Endodermal cell (in vitro differentiated cells): ENCODE results near the gene NRP1. TPM values are rescaled to one million over a fixed set of nuclear protein-coding genes. Genes with fewer than 3 reads are reported as not detected.

ENCODE experiments used
- DNase-seq: peaks from one replicate; pipeline ENCODE4 v3.0.0-alpha.2; 2017
- H3K27ac ChIP-seq: 2 replicates; pipeline ENCODE4 v1.5.1; 2013; ENCODE audit warnings: mild to moderate bottlenecking, low read depth, low read length, moderate library complexity
- H3K27me3 ChIP-seq: 2 replicates; pipeline ENCODE4 v1.6.1; 2013; ENCODE audit warnings: mild to moderate bottlenecking, low read length, moderate library complexity; ENCODE audit not compliant: insufficient read depth, control insufficient read depth, poor library complexity, severe bottlenecking
- H3K36me3 ChIP-seq: 2 replicates; pipeline ENCODE4 v1.7.0; 2013; ENCODE audit warnings: mild to moderate bottlenecking, low read length, moderate library complexity; ENCODE audit not compliant: control insufficient read depth, insufficient read depth
- H3K4me1 ChIP-seq: one replicate; pipeline ENCODE4 v1.7.0; 2013; ENCODE audit warnings: low read length; ENCODE audit not compliant: control insufficient read depth, insufficient read depth
- H3K4me3 ChIP-seq: 2 replicates; pipeline ENCODE4 v1.5.1; 2013; ENCODE audit warnings: mild to moderate bottlenecking, low read length, moderate library complexity
- H3K9ac ChIP-seq: 2 replicates; pipeline ENCODE4 v1.6.1; 2013; ENCODE audit warnings: mild to moderate bottlenecking, low read length, moderate library complexity; ENCODE audit not compliant: poor library complexity, severe bottlenecking; ENCODE audit errors: extremely low read depth
- H3K9me3 ChIP-seq: 2 replicates; pipeline ENCODE4 v1.6.1; 2013; ENCODE audit warnings: mild to moderate bottlenecking, low read length, moderate library complexity; ENCODE audit not compliant: control insufficient read depth
- H3K27ac Mint-ChIP-seq: 2 replicates; pipeline ENCODE4 v1.8.0; 2020; ENCODE audit warnings: mixed read lengths
- H3K27me3 Mint-ChIP-seq: 2 replicates; pipeline ENCODE4 v1.8.0; 2021; ENCODE audit warnings: mild to moderate bottlenecking, mixed read lengths; ENCODE audit not compliant: insufficient read depth
- H3K36me3 Mint-ChIP-seq: 2 replicates; pipeline ENCODE4 v1.8.0; 2020; ENCODE audit warnings: low read depth, mixed read lengths
- H3K4me1 Mint-ChIP-seq: 2 replicates; pipeline ENCODE4 v1.8.0; 2020; ENCODE audit warnings: mixed read lengths
- H3K4me3 Mint-ChIP-seq: 2 replicates; pipeline ENCODE4 v1.8.0; 2020; ENCODE audit warnings: mild to moderate bottlenecking, moderate library complexity, mixed read lengths
- H3K9me3 Mint-ChIP-seq: 2 replicates; pipeline ENCODE4 v1.8.0; 2020; ENCODE audit warnings: mild to moderate bottlenecking, mixed read lengths
- WGBS, 2 experiments: methylation state at CpG; one replicate each; pipeline versions ENCODE4 v1.1.5 to v1.1.7; 2013; ENCODE audit warnings: missing lambda C conversion rate in 2 of 2, mixed read lengths in 1 of 2; ENCODE audit not compliant: insufficient coverage in 1 of 2, insufficient read length in 1 of 2; 5-methylcytosine and 5-hydroxymethylcytosine counted together
- total RNA-seq, 2 donors: library from RNA; stranded (reverse); fragmentation: NEBNext Ultra II Directional in 1 of 2; extraction: Animal tissue kit (Norgen Biotek cat#: 25700) in 1 of 2; gene quantifications; 2 replicates in 1 of 2; 3 replicates in 1 of 2; pipeline ENCODE4 v1.2.1, GENCODE V29; 2021
- TF ChIP-seq, protein P1 (sequence below): fragments of 200-600 bp; sonication (generic); conservative IDR thresholded peaks from 2 replicates; pipeline ENCODE4 v1.5.0; 2021; ENCODE audit warnings: antibody characterized with exemption, mild to moderate bottlenecking

Gene NRP1
- total RNA-seq, 2 donors from 2014 or later = 20.7 to 30.6 TPM

GRCh38 chr10:33244354-33244967 is 90.0 kb downstream of the NRP1 start:
- H3K4me3 Mint-ChIP-seq = no peak overlapping the region
- DNase-seq = no peak
- H3K36me3 Mint-ChIP-seq = peaks cover 12% of the 10 kb centered on the region
- TF ChIP-seq, protein P1, sequence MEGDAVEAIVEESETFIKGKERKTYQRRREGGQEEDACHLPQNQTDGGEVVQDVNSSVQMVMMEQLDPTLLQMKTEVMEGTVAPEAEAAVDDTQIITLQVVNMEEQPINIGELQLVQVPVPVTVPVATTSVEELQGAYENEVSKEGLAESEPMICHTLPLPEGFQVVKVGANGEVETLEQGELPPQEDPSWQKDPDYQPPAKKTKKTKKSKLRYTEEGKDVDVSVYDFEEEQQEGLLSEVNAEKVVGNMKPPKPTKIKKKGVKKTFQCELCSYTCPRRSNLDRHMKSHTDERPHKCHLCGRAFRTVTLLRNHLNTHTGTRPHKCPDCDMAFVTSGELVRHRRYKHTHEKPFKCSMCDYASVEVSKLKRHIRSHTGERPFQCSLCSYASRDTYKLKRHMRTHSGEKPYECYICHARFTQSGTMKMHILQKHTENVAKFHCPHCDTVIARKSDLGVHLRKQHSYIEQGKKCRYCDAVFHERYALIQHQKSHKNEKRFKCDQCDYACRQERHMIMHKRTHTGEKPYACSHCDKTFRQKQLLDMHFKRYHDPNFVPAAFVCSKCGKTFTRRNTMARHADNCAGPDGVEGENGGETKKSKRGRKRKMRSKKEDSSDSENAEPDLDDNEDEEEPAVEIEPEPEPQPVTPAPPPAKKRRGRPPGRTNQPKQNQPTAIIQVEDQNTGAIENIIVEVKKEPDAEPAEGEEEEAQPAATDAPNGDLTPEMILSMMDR = no peak
- Histone ChIP-seq H3K4me3 (no peak overlapping the region), H3K36me3 (peaks cover 52% of the 10 kb centered on the region), H3K4me1 (peaks cover 20% of the 10 kb centered on the region), H3K27me3 (no peaks in the 10 kb centered on the region), H3K27ac (no peak overlapping the region), H3K9ac (no peak overlapping the region), H3K9me3 (no peaks in the 10 kb centered on the region)
- no peaks in the 10 kb centered on the region for H3K27me3 Mint-ChIP-seq
- H3K9me3 Mint-ChIP-seq = no peaks in the 10 kb centered on the region
- no peak overlapping the region for H3K27ac Mint-ChIP-seq
- 95 to 100% methylated on average over 1 to 2 of the region's 2 CpGs for WGBS, 2 experiments
- H3K4me1 Mint-ChIP-seq = peaks cover 55% of the 10 kb centered on the region

GRCh38 chr10:33243703-33244102 is 90.8 kb downstream of the NRP1 start:
- Mint-ChIP-seq H3K4me3 (no peak overlapping the region), H3K9me3 (no peaks in the 10 kb centered on the region), H3K27ac (no peak overlapping the region), H3K36me3 (peaks cover 8% of the 10 kb centered on the region), H3K4me1 (peaks cover 52% of the 10 kb centered on the region), H3K27me3 (no peaks in the 10 kb centered on the region)
- WGBS, 2 experiments = 78 to 100% methylated on average over 1 to 2 of the region's 2 CpGs
- Histone ChIP-seq H3K27me3 (no peaks in the 10 kb centered on the region), H3K9ac (no peak overlapping the region), H3K4me3 (no peak overlapping the region), H3K36me3 (peaks cover 48% of the 10 kb centered on the region), H3K4me1 (peaks cover 20% of the 10 kb centered on the region), H3K27ac (no peak overlapping the region), H3K9me3 (no peaks in the 10 kb centered on the region)
- TF ChIP-seq, protein P1 = no peak
- DNase-seq = no peak

GRCh38 chr10:33242931-33243330 is 91.5 kb downstream of the NRP1 start:
- H3K27me3 ChIP-seq = no peaks in the 10 kb centered on the region
- H3K36me3 ChIP-seq = peaks cover 42% of the 10 kb centered on the region
- no peak overlapping the region for H3K27ac ChIP-seq
- H3K4me1 ChIP-seq = peaks cover 20% of the 10 kb centered on the region
- no peak overlapping the region for H3K27ac Mint-ChIP-seq
- DNase-seq = no peak
- no peaks in the 10 kb centered on the region for H3K9me3 Mint-ChIP-seq
- H3K27me3 Mint-ChIP-seq = no peaks in the 10 kb centered on the region
- no peak overlapping the region for H3K4me3 ChIP-seq
- TF ChIP-seq, protein P1 = no peak
- peaks cover 8% of the 10 kb centered on the region for H3K36me3 Mint-ChIP-seq
- whole genome bisulfite sequencing, 2 experiments = 77% methylated on average over 5 of the region's 5 CpGs; no CpG with 5 or more reads in 1 of the 2 experiments
- no peak overlapping the region for H3K9ac ChIP-seq
- no peak overlapping the region for H3K4me3 Mint-ChIP-seq
- peaks cover 57% of the 10 kb centered on the region for H3K4me1 Mint-ChIP-seq
- no peaks in the 10 kb centered on the region for H3K9me3 ChIP-seq
